Effector memory CD4-positive, alpha-beta T cell (primary cell): Measurements from ENCODE around the gene CACTIN.
"Not testable (repeated sequence)": the region's sequence is repeated elsewhere in the genome, so short reads cannot be mapped to it uniquely, and the experiment has no call there.

Source experiments
- DNase-seq, 3 donors: peaks; one replicate each; pipeline ENCODE4 v3.0.0-alpha.2; 2020
- H3K27ac ChIP-seq: 2 replicates; pipeline ENCODE4 v1.7.0; 2013; ENCODE audit warnings: mild to moderate bottlenecking, low read length, moderate library complexity; ENCODE audit not compliant: insufficient read depth, poor library complexity, severe bottlenecking
- H3K27me3 ChIP-seq: replicated peaks from 2 replicates; pipeline ENCODE4 v1.7.0; 2013; ENCODE audit warnings: mild to moderate bottlenecking, low read length; ENCODE audit not compliant: insufficient read depth, control insufficient read depth, poor library complexity, severe bottlenecking
- H3K36me3 ChIP-seq: 2 replicates; pipeline ENCODE4 v1.7.0; 2013; ENCODE audit warnings: mild to moderate bottlenecking, low read length, moderate library complexity; ENCODE audit not compliant: control insufficient read depth, insufficient read depth
- H3K4me1 ChIP-seq: 2 replicates; pipeline ENCODE4 v1.7.0; 2013; ENCODE audit warnings: low read length, mild to moderate bottlenecking; ENCODE audit not compliant: control insufficient read depth, insufficient read depth, poor library complexity, severe bottlenecking
- H3K4me3 ChIP-seq: 2 replicates; pipeline ENCODE4 v1.7.0; 2013; ENCODE audit warnings: low read length, low read depth, mild to moderate bottlenecking; ENCODE audit not compliant: insufficient read depth, poor library complexity, severe bottlenecking
- H3K9me3 ChIP-seq: 2 replicates; pipeline ENCODE4 v1.7.0; 2013; ENCODE audit warnings: mild to moderate bottlenecking, low read length, moderate library complexity; ENCODE audit not compliant: control insufficient read depth

CACTIN gene

GRCh38 chr19:3576696-3577443 lies 49.7 kb downstream of the CACTIN start:
- Histone ChIP-seq H3K27me3 (no peaks in the 10 kb centered on the region), H3K9me3 (no peaks in the 10 kb centered on the region), H3K4me3 (no peak overlapping the region), H3K27ac (no peak overlapping the region), H3K4me1 (peaks cover 11% of the 10 kb centered on the region), H3K36me3 (no peaks in the 10 kb centered on the region)
- no peak for DNase-seq

- no peak for DNase-seq
- H3K27me3 ChIP-seq, result no peaks in the 10 kb centered on the region
- H3K27ac ChIP-seq, result no peak overlapping the region
- H3K9me3 ChIP-seq, result no peaks in the 10 kb centered on the region
- no peaks in the 10 kb centered on the region for H3K36me3 ChIP-seq
- peaks cover 11% of the 10 kb centered on the region for H3K4me1 ChIP-seq
- H3K4me3 ChIP-seq, result no peak overlapping the region
These were observed 50.5 kb downstream of the CACTIN start for GRCh38 chr19:3575949-3576673.

- DNase-seq, result no peak
- Histone ChIP-seq H3K36me3 (no peaks in the 10 kb centered on the region), H3K4me1 (peaks cover 11% of the 10 kb centered on the region)
These were observed 51.3 kb downstream of the CACTIN start for GRCh38 chr19:3575260-3575741.

GRCh38 chr19:3573858-3574637 lies 52.5 kb downstream of the CACTIN start:
- peak; percentile 69 to 81 (median 78) for DNase-seq
- H3K27ac ChIP-seq, result no peak overlapping the region
- H3K27me3 ChIP-seq, result no peaks in the 10 kb centered on the region
- peaks cover 11% of the 10 kb centered on the region for H3K4me1 ChIP-seq
- H3K9me3 ChIP-seq, result no peaks in the 10 kb centered on the region
- peak overlapping the region; percentile 79 for H3K4me3 ChIP-seq
- H3K36me3 ChIP-seq, result no peaks in the 10 kb centered on the region

More at GRCh38 chr19:3575260-3575741, 51.3 kb downstream of the CACTIN start:
- no peaks in the 10 kb centered on the region for H3K27me3 ChIP-seq
- no peaks in the 10 kb centered on the region for H3K9me3 ChIP-seq
- H3K27ac ChIP-seq, result no peak overlapping the region
- H3K4me3 ChIP-seq, result no peak overlapping the region

GRCh38 chr19:3573162-3573857 lies 53.3 kb downstream of the CACTIN start:
- no peaks in the 10 kb centered on the region for H3K9me3 ChIP-seq
- H3K27me3 ChIP-seq, result no peaks in the 10 kb centered on the region
- peaks cover 11% of the 10 kb centered on the region for H3K4me1 ChIP-seq
- H3K36me3 ChIP-seq, result no peaks in the 10 kb centered on the region
- no peak for DNase-seq
- peak overlapping the region; percentile 79 for H3K4me3 ChIP-seq
- H3K27ac ChIP-seq, result peak overlapping the region; percentile 57

- Histone ChIP-seq H3K4me1 (peaks cover 11% of the 10 kb centered on the region), H3K27me3 (no peaks in the 10 kb centered on the region), H3K27ac (peak within 1 kb of the TSS; percentile 57), H3K36me3 (no peaks in the 10 kb centered on the region), H3K4me3 (peak within 1 kb of the TSS; percentile 79), H3K9me3 (no peaks in the 10 kb centered on the region)
- DNase-seq, result no peak
These were observed 53.8 kb downstream of the CACTIN start, which contains the start of gene HMG20B for GRCh38 chr19:3572855-3573161. Gene HMG20B, plus strand, starts transcription at chr19:3572944. Its CDS starts 366 bp downstream, at chr19:3573310.

- Histone ChIP-seq H3K27ac (peak overlapping the region; percentile 54), H3K27me3 (no peaks in the 10 kb centered on the region), H3K36me3 (no peaks in the 10 kb centered on the region), H3K4me1 (peaks cover 11% of the 10 kb centered on the region), H3K4me3 (peak overlapping the region; percentile 42), H3K9me3 (no peaks in the 10 kb centered on the region)
- peak; percentile 98 to 99 (median 99) for DNase-seq
These were observed 54.3 kb downstream of the CACTIN start for GRCh38 chr19:3572132-3572854.

- H3K4me3 ChIP-seq, result no peak overlapping the region
- no peaks in the 10 kb centered on the region for H3K9me3 ChIP-seq
- DNase-seq, result no peak
- H3K27ac ChIP-seq, result no peak overlapping the region
- peaks cover 11% of the 10 kb centered on the region for H3K4me1 ChIP-seq
- H3K27me3 ChIP-seq, result no peaks in the 10 kb centered on the region
- H3K36me3 ChIP-seq, result no peaks in the 10 kb centered on the region
These were observed 56.0 kb downstream of the CACTIN start for GRCh38 chr19:3570606-3571011.

GRCh38 chr19:3570042-3570441 lies 56.5 kb downstream of the CACTIN start:
- not testable (repeated sequence) for H3K9me3 ChIP-seq, DNase-seq, H3K27me3 ChIP-seq, H3K27ac ChIP-seq, H3K36me3 ChIP-seq, H3K4me3 ChIP-seq
- peaks cover 11% of the 10 kb centered on the region for H3K4me1 ChIP-seq
